Dermis microvascular lymphatic vessel endothelial cell (primary cell): ENCODE data around the gene CCL17. TPM values are rescaled to one million over a fixed set of nuclear protein-coding genes. Genes with fewer than 3 reads are reported as not detected.
A peak's percentile ranks its signal among the peaks of the same experiment; 100 is the strongest.
"Not testable (repeated sequence)": the region's sequence is repeated elsewhere in the genome, so short reads cannot be mapped to it uniquely, and the experiment has no call there.

Experiments used
- DNase-seq, 2 donors: peaks; one replicate each; pipeline versions ENCODE4 v3.0.0 to v3.0.0-alpha.2; 2010; ENCODE audit warnings: low read depth in 2 of 2
- total RNA-seq: library from RNA; depleted of rRNA; stranded (reverse); fragments of >200 nt; gene quantifications from 2 replicates; pipeline ENCODE4 v1.2.1, GENCODE V29; 2014

Gene CCL17
- total RNA-seq, 1 donor from 2014 or later, result not detected

- no peak for DNase-seq
Measured at GRCh38 chr16:57395026-57395425, 9.5 kb upstream of the CCL17 start.

- DNase-seq, result no peak
Measured at GRCh38 chr16:57396786-57397185, 7.8 kb upstream of the CCL17 start.

GRCh38 chr16:57397493-57397892, 7.1 kb upstream of the CCL17 start:
- DNase-seq, result not testable (repeated sequence)

GRCh38 chr16:57401943-57402640, 2.5 kb upstream of the CCL17 start:
- no peak for DNase-seq

GRCh38 chr16:57405097-57405496, 530 bp downstream of the CCL17 start:
- DNase-seq, result no peak

GRCh38 chr16:57406881-57407280, 2.3 kb downstream of the CCL17 start:
- DNase-seq, result no peak

GRCh38 chr16:57407521-57408353, 3.2 kb downstream of the CCL17 start:
- DNase-seq, result no peak

GRCh38 chr16:57409065-57409464, 4.5 kb downstream of the CCL17 start:
- DNase-seq, result peak in 1 of 2 donors; percentile 25

- DNase-seq, result peak in 1 of 2 donors; percentile 25
Measured at GRCh38 chr16:57409870-57410587, 5.5 kb downstream of the CCL17 start.

GRCh38 chr16:57411362-57411976, 6.9 kb downstream of the CCL17 start:
- no peak for DNase-seq

GRCh38 chr16:57412584-57412983, 8.0 kb downstream of the CCL17 start:
- DNase-seq, result no peak

- no peak for DNase-seq
Measured at GRCh38 chr16:57413301-57413730, 8.7 kb downstream of the CCL17 start.

- DNase-seq, result no peak
Measured at GRCh38 chr16:57413733-57414132, 9.2 kb downstream of the CCL17 start.

GRCh38 chr16:57416084-57416483, 11.5 kb downstream of the CCL17 start:
- no peak for DNase-seq

- no peak for DNase-seq
Measured at GRCh38 chr16:57419506-57419905, 14.9 kb downstream of the CCL17 start.

GRCh38 chr16:57422026-57422944, 17.7 kb downstream of the CCL17 start:
- DNase-seq, result peak; percentile 60 to 70

GRCh38 chr16:57423152-57423551, 18.6 kb downstream of the CCL17 start:
- DNase-seq, result no peak

- DNase-seq, result no peak
Measured at GRCh38 chr16:57424583-57424982, 20.0 kb downstream of the CCL17 start.

- DNase-seq, result no peak
Measured at GRCh38 chr16:57426356-57426755, 21.8 kb downstream of the CCL17 start.

GRCh38 chr16:57427307-57427706, 22.7 kb downstream of the CCL17 start:
- DNase-seq, result no peak

GRCh38 chr16:57427824-57428223, 23.3 kb downstream of the CCL17 start:
- no peak for DNase-seq
